GM23338 (cell line): ENCODE measurements around the gene OSBPL7. TPM values are rescaled to one million over a fixed set of nuclear protein-coding genes. Genes with fewer than 3 reads are reported as not detected.

Experiments
- ATAC-seq: fragments of 200-7000 bp; cut with Tn5 transposase; 3 replicates; pipeline ENCODE4 v1.9.1; 2020
- DNase-seq: peaks from one replicate; pipeline ENCODE4 v3.0.0-alpha.2; 2015; ENCODE audit warnings: low spot score
- H2AFZ ChIP-seq: fragments of 200-600 bp; sonication (generic); 2 replicates; pipeline ENCODE4 v1.8.0; 2016; ENCODE audit warnings: antibody characterized with exemption, mild to moderate bottlenecking, moderate library complexity
- H3F3A ChIP-seq: fragments of 200-600 bp; sonication (generic); replicated peaks from 2 replicates; pipeline ENCODE4 v1.8.0; 2017; ENCODE audit warnings: antibody characterized with exemption, mixed run types, low read depth
- H3K27ac ChIP-seq: fragments of 200-600 bp; sonication (generic); 2 replicates; pipeline ENCODE4 v1.6.1; 2016; ENCODE audit warnings: low read depth
- H3K27me3 ChIP-seq: fragments of 200-600 bp; sonication (generic); 2 replicates; pipeline ENCODE4 v1.8.0; 2016; ENCODE audit warnings: mild to moderate bottlenecking, mixed run types, moderate library complexity; ENCODE audit not compliant: insufficient read depth
- H3K36me3 ChIP-seq: fragments of 200-600 bp; sonication (generic); 2 replicates; pipeline ENCODE4 v1.8.0; 2016; ENCODE audit warnings: mild to moderate bottlenecking; ENCODE audit not compliant: insufficient read depth
- H3K4me1 ChIP-seq: fragments of 200-600 bp; sonication (generic); 2 replicates; pipeline ENCODE4 v1.8.0; 2016; ENCODE audit warnings: mild to moderate bottlenecking, moderate library complexity; ENCODE audit not compliant: insufficient read depth
- H3K4me2 ChIP-seq: fragments of 200-600 bp; sonication (generic); 2 replicates; pipeline ENCODE4 v1.7.1; 2017; ENCODE audit warnings: mixed run types
- H3K4me3 ChIP-seq: fragments of 200-600 bp; sonication (generic); 2 replicates; pipeline ENCODE4 v1.6.1; 2016; ENCODE audit warnings: mixed run types
- H3K79me2 ChIP-seq: fragments of 200-600 bp; sonication (generic); replicated peaks from 2 replicates; pipeline ENCODE4 v1.8.0; 2017; ENCODE audit warnings: mild to moderate bottlenecking; ENCODE audit not compliant: insufficient read depth
- H3K9me2 ChIP-seq: fragments of 200-600 bp; sonication (generic); 2 replicates; pipeline ENCODE4 v1.8.0; 2017; ENCODE audit not compliant: insufficient read depth
- H4K20me1 ChIP-seq: fragments of 200-600 bp; sonication (generic); replicated peaks from 2 replicates; pipeline ENCODE4 v1.8.0; 2017; ENCODE audit warnings: mild to moderate bottlenecking; ENCODE audit not compliant: insufficient read depth
- H3K27ac Mint-ChIP-seq: 2 replicates; pipeline ENCODE4 v1.8.0; 2020; ENCODE audit warnings: inconsistent platforms, mild to moderate bottlenecking, moderate library complexity, mixed read lengths
- H3K27me3 Mint-ChIP-seq: 3 replicates; pipeline ENCODE4 v1.8.0; 2022; ENCODE audit warnings: low read depth, mild to moderate bottlenecking, moderate library complexity, mixed read lengths, inconsistent platforms; ENCODE audit not compliant: insufficient read depth, poor library complexity
- H3K36me3 Mint-ChIP-seq: 3 replicates; pipeline ENCODE4 v1.8.0; 2021; ENCODE audit warnings: low read depth, mild to moderate bottlenecking, inconsistent platforms, moderate library complexity, mixed read lengths
- H3K4me1 Mint-ChIP-seq: 3 replicates; pipeline ENCODE4 v1.8.0; 2020; ENCODE audit warnings: mild to moderate bottlenecking, inconsistent platforms, mixed read lengths
- H3K4me3 Mint-ChIP-seq: 3 replicates; pipeline ENCODE4 v1.8.0; 2021; ENCODE audit warnings: moderate library complexity, mild to moderate bottlenecking, inconsistent platforms, mixed read lengths
- H3K9me3 Mint-ChIP-seq: 3 replicates; pipeline ENCODE4 v1.8.0; 2020; ENCODE audit warnings: moderate library complexity, mild to moderate bottlenecking, inconsistent platforms, mixed read lengths
- CREB1 ChIP-seq: fragments of 250-450 bp; sonication (Bioruptor Pico); IDR thresholded peaks from 2 replicates; pipeline ENCODE4 v1.5.0; 2020; ENCODE audit warnings: low read depth, mild to moderate bottlenecking, moderate library complexity
- ETS1 ChIP-seq: IDR thresholded peaks from 2 replicates; pipeline ENCODE4 v1.6.1; 2016; ENCODE audit warnings: antibody characterized with exemption
- EZH2 ChIP-seq: fragments of 200-600 bp; sonication (generic); IDR thresholded peaks from one replicate; pipeline ENCODE4 v1.8.0; 2017; ENCODE audit warnings: antibody characterized with exemption, mild to moderate bottlenecking, low read depth; ENCODE audit not compliant: unreplicated experiment
- EZH2phosphoT487 ChIP-seq: fragments of 200-600 bp; sonication (generic); IDR thresholded peaks from one replicate; pipeline ENCODE4 v1.8.1; 2018; ENCODE audit warnings: antibody characterized with exemption; ENCODE audit not compliant: unreplicated experiment
- JUNB ChIP-seq: IDR thresholded peaks from one replicate; pipeline ENCODE4 v1.6.1; 2016; ENCODE audit warnings: antibody characterized with exemption; ENCODE audit not compliant: unreplicated experiment
- NANOG ChIP-seq: IDR thresholded peaks from 2 replicates; pipeline ENCODE4 v1.6.1; 2016; ENCODE audit warnings: antibody characterized with exemption, borderline replicate concordance
- ZNF114 ChIP-seq: fragments of 250-450 bp; sonication (Bioruptor Pico); IDR thresholded peaks from 2 replicates; pipeline ENCODE4 v1.5.0; 2020; ENCODE audit warnings: mild to moderate bottlenecking, moderate library complexity
- ZNF462 ChIP-seq: fragments of 250-450 bp; sonication (Bioruptor Pico); IDR thresholded peaks from 2 replicates; pipeline ENCODE4 v1.5.0; 2020; ENCODE audit warnings: mild to moderate bottlenecking, moderate library complexity
- polyA plus RNA-seq: library from polyadenylated mRNA; unstranded; fragments of >200 nt; fragmentation: Nextera tagmentation; extraction: Ambion mirVana; gene quantifications from 2 replicates; pipeline ENCODE4 v1.2.1, GENCODE V29; 2016
- total RNA-seq: library from RNA; depleted of rRNA; stranded (reverse); fragments of >200 nt; shearing (Covaris generic); gene quantifications from 2 replicates; pipeline ENCODE4 v1.2.3, GENCODE V29; 2014

OSBPL7 gene
- total and polyA plus RNA-seq, 2 experiments from 2014 or later, result 3.4 to 8.1 TPM

- Histone ChIP-seq H3K36me3 (0 out of 2 replicates have a peak, but pooled peaks cover 4% of the 10 kb centered on the region), H4K20me1 (no peaks in the 10 kb centered on the region), H3K4me3 (no peak overlapping the region), H3K27me3 (no peaks in the 10 kb centered on the region), H2AFZ (no peak overlapping the region), H3K9me2 (no peaks in the 10 kb centered on the region; the same call in 1 of the 2 replicates), H3F3A (no peaks in the 10 kb centered on the region), H3K4me1 (no peaks in the 10 kb centered on the region), H3K79me2 (no peaks in the 10 kb centered on the region), H3K4me2 (no peak overlapping the region), H3K27ac (no peak overlapping the region)
- Mint-ChIP-seq H3K27ac (no peak overlapping the region), H3K4me3 (no peak overlapping the region), H3K4me1 (no peaks in the 10 kb centered on the region), H3K36me3 (no peaks in the 10 kb centered on the region), H3K9me3 (peaks cover 21% of the 10 kb centered on the region), H3K27me3 (peaks cover 7% of the 10 kb centered on the region)
- TF ChIP-seq CREB1 (CRISPR knock-in tag), result no peak
- no peak for ATAC-seq
- DNase-seq, result no peak
Observed at GRCh38 chr17:47760409-47761140, 61.0 kb downstream of the OSBPL7 start.

GRCh38 chr17:47757386-47757785, 64.2 kb downstream of the OSBPL7 start:
- ATAC-seq (no peak), DNase-seq (no peak)
- TF ChIP-seq ZNF462 (no peak), EZH2 (no peak), EZH2phosphoT487 (no peak), ETS1 (no peak), ZNF114 (CRISPR knock-in tag) (no peak), JUNB (no peak), NANOG (no peak)
- no peak overlapping the region for H3K4me3 Mint-ChIP-seq
- no peaks in the 10 kb centered on the region for H3K4me1 ChIP-seq
- H3K4me3 ChIP-seq, result no peak overlapping the region
- peaks cover 13% of the 10 kb centered on the region; the same call in 2 of the 3 replicates for H3K9me3 Mint-ChIP-seq
- H2AFZ ChIP-seq, result no peak overlapping the region
- H3K36me3 ChIP-seq, result no peaks in the 10 kb centered on the region
- H3K79me2 ChIP-seq, result no peaks in the 10 kb centered on the region
- H3K27me3 Mint-ChIP-seq, result peaks cover 2% of the 10 kb centered on the region
- no peaks in the 10 kb centered on the region for H3F3A ChIP-seq
- H3K27me3 ChIP-seq, result no peaks in the 10 kb centered on the region
- no peaks in the 10 kb centered on the region for H3K4me1 Mint-ChIP-seq
- no peak overlapping the region for H3K4me2 ChIP-seq
- H3K36me3 Mint-ChIP-seq, result no peaks in the 10 kb centered on the region
- H4K20me1 ChIP-seq, result no peaks in the 10 kb centered on the region
- no peak overlapping the region for H3K27ac Mint-ChIP-seq
- no peaks in the 10 kb centered on the region for H3K9me2 ChIP-seq
- H3K27ac ChIP-seq, result no peak overlapping the region
